Esophagus squamous epithelium (tissue), 4 donors: ENCODE results near the gene CDK5R2.

Experiments used
- POLR2A ChIP-seq, 4 donors: fragments of 450-650 bp; IDR thresholded peaks; one replicate each; pipeline ENCODE4 v1.6.1; 2017; ENCODE audit warnings: antibody characterized with exemption in 4 of 4, mild to moderate bottlenecking in 4 of 4, moderate library complexity in 3 of 4
- TF ChIP-seq, protein P1 (sequence below), 6 experiments: fragments of 450-650 bp in 4 of 6; fragments of 200-600 bp in 2 of 6; sonication (generic) in 2 of 6; IDR thresholded peaks; one replicate each; pipeline ENCODE4 v1.5.1; 2016 to 2019; ENCODE audit warnings: antibody characterized with exemption in 6 of 6, mild to moderate bottlenecking in 4 of 6, moderate library complexity in 4 of 6

GRCh38 chr2:218980735-218981389 is 21.4 kb downstream of the CDK5R2 start:
- TF ChIP-seq, protein P1, sequence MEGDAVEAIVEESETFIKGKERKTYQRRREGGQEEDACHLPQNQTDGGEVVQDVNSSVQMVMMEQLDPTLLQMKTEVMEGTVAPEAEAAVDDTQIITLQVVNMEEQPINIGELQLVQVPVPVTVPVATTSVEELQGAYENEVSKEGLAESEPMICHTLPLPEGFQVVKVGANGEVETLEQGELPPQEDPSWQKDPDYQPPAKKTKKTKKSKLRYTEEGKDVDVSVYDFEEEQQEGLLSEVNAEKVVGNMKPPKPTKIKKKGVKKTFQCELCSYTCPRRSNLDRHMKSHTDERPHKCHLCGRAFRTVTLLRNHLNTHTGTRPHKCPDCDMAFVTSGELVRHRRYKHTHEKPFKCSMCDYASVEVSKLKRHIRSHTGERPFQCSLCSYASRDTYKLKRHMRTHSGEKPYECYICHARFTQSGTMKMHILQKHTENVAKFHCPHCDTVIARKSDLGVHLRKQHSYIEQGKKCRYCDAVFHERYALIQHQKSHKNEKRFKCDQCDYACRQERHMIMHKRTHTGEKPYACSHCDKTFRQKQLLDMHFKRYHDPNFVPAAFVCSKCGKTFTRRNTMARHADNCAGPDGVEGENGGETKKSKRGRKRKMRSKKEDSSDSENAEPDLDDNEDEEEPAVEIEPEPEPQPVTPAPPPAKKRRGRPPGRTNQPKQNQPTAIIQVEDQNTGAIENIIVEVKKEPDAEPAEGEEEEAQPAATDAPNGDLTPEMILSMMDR (IDR thresholded peaks at IDR 0.05) = no peak
- no peak for TF ChIP-seq POLR2A (IDR thresholded peaks at IDR 0.05)
